Activated naive CD4-positive, alpha-beta T cell treated with anti-CD3 and anti-CD28 coated beads, Interleukin-2, amount 10 ng/mL, durations not matched to agents 5 hours and 36 hours (primary cell): ENCODE measurements around the gene KRTAP4-8. TPM values are rescaled to one million over a fixed set of nuclear protein-coding genes. Genes with fewer than 3 reads are reported as not detected.

ENCODE experiments used
- total RNA-seq, 2 experiments: library from RNA; stranded (reverse); gene quantifications; one replicate each; pipeline ENCODE4 v1.2.3, GENCODE V29; 2021

KRTAP4-8 gene
- not detected for total RNA-seq

DNA sequence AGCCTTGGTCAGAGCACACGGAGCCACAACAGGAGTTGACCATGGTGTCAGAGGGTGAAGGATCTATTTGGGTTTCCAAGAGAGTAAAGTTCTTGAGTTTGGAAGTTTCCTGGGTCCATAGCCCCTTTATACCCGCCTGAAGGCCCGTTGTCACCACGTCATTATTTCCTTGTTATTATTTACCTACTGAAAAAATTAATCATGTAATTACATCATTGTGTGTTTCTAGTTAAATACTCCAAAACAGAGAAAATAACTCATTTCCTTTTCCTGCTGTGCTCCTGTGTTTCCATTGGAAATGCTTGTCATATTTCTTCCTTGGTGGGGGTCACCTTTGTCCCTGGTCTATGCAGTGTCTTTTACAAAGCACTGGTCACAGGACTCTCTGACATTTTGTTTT lies at the start of gene KRTAP4-8:
TSS of gene KRTAP4-8 (minus strand) at position 101 of the 400 bp plus-strand sequence. CDS start at position 43, 58 bp downstream.

DNA sequence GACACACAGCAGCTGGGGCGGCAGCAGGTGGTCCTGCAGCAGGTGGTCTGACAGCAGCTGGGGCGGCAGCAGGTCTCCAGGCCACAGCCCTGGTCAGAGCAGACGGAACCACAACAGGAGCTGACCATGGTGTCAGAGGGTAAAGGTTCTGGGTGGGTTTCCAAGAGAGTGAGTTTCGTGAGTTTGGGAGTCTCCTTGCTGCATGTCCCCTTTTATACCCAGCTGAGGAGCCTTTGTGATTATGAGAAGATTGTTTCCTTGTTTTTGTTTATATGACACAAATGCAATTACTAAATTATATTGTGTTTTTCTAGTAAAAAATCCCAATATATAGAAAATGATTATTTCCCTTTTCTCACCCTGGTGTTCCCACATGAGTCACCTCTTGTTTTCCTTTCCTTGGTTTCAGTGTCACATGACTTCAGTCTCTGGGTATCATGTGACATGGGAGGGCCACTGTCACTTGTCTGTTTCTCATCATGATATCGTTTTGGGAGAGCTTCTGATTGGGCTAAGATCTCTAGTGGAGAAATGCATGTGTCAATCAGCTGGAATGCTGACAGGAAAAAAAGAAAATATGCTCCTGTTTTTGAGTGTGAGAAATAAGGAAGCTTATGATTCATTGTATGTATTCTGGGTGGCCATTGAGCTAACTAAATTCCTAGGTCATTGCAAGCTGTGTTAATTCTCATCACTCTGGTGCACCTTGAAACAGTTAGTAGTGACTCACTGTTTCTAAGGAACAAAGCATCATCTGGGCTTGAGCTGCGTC lies 42.6 kb upstream of the KRTAP4-8 start, which contains the start of gene KRTAP4-6:
TSS of gene KRTAP4-6 (minus strand) at position 185 of the 772 bp plus-strand sequence. CDS start at position 128, 57 bp downstream.

DNA sequence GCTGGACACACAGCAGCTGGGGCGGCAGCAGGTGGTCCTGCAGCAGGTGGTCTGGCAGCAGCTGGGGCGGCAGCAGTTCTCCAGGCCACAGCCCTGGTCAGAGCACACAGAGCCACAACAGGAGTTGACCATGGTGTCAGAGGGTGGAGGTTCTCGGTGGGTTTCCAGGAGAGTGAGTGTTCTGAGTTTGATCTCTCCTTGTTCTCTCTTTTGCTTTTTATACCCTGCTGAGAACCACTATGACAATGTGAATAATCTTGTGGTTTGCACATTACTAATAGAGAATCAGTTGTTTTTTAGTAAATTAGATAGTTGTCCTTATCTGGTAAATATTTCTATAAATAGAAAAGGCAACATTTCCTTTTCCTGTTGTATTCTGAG lies 26.0 kb upstream of the KRTAP4-8 start, which contains the start of gene KRTAP4-12:
TSS of gene KRTAP4-12 (minus strand) at position 192 of the 381 bp plus-strand sequence. CDS start at position 132, 60 bp downstream.

DNA sequence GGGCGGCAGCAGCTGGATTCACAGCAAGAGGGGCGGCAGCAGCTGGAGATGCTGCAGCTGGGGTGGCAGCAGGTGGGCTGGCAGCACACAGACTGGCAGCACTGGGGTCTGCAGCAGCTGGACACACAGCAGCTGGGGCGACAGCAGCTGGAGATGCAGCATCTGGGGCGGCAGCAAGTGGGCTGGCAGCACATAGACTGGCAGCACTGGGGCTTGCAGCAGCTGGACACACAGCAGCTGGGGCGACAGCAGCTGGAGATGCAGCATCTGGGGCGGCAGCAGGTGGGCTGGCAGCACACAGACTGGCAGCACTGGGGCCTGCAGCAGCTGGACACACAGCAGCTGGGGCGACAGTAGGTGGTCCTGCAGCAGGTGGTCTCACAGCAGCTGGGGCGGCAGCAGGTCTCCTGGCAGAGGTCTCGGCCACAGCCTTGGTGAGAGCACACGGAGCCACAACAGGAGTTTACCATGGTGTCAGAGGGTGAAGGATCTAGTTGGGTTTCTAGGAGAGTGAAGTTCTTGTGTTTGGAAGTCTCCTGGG lies 20.0 kb upstream of the KRTAP4-8 start, which contains the start of gene KRTAP4-11:
TSS of gene KRTAP4-11 (minus strand) at position 528 of the 541 bp plus-strand sequence. CDS start at position 470, 58 bp downstream.

DNA sequence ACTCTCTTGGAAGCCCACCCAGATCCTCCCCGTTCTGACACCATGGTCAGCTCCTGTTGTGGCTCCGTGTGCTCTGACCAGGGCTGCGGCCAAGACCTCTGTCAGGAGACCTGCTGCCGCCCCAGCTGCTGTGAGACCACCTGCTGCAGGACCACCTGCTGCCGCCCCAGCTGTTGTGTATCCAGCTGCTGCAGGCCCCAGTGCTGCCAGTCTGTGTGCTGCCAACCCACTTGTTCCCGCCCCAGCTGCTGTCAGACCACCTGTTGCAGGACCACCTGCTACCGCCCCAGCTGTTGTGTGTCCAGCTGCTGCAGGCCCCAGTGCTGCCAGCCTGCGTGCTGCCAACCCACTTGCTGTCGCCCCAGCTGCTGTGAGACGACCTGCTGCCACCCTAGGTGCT lies 7.4 kb upstream of the KRTAP4-8 start, which contains the start of gene KRTAP4-9:
TSS of gene KRTAP4-9 (plus strand) at position 43 of the 400 bp plus-strand sequence. CDS start at position 43, 0 bp downstream.

DNA sequence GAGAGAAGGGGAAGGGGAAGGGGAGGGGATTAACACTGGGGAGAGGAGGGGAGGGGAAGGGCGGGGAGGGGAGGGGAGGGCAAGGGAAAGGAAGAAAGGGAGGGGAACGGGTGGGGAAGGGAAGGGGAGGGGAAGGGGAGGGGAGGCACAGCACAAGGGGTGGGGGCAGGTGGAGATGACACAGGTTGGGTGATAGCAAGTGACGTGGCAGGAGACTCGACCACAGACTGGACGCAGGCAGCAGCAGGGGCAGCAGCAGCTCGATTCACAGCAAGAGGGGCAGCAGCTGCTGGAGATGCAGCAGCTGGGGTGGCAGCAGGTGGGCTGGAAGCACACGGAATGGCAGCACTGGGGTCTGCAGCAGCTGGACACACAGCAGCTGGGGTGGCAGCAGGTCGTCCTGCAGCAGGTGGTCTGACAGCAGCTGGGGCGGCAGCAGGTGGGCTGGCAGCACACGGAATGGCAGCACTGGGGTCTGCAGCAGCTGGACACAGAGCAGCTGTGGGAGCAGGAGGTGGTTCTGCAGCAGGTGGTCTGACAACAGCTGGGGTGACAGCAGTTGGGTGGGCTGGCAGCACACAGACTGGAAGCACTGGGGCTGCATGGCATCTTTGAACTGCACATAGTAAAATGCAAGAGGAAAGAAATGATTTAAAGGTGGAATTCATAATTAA lies 3.8 kb upstream of the KRTAP4-8 start, which contains the start of gene KRTAP4-16:
TSS of gene KRTAP4-16 (minus strand) at position 624 of the 674 bp plus-strand sequence. CDS start at position 624, 0 bp downstream.

DNA sequence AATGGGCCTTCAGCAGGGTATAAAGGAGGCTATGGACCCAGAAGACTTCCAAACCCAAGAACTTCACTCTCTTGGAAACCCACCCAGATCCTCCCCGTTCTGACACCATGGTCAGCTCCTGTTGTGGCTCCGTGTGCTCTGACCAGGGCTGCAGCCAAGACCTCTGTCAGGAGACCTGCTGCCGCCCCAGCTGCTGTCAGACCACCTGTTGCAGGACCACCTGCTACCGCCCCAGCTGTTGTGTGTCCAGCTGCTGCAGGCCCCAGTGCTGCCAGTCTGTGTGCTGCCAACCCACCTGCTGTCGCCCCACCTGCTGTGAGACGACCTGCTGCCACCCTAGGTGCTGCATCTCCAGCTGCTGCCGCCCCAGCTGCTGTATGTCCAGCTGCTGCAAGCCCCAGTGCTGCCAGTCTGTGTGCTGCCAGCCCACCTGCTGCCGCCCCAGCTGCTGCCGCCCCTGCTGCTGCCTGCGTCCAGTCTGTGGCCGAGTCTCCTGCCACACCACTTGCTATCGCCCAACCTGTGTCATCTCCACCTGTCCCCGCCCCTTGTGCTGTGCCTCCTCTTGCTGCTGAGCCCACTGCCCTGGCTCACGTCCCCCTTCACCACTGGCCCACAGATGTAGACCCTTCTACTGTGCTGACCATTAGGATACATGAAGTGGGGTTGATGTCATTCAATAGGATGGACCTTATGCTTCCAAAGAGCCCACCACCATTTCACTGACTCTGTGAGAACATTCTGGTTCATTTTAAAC lies 13.7 kb downstream of the KRTAP4-8 start, which contains the start of gene KRTAP4-7:
TSS of gene KRTAP4-7 (plus strand) at position 51 of the 757 bp plus-strand sequence. CDS start at position 108, 57 bp downstream.

DNA sequence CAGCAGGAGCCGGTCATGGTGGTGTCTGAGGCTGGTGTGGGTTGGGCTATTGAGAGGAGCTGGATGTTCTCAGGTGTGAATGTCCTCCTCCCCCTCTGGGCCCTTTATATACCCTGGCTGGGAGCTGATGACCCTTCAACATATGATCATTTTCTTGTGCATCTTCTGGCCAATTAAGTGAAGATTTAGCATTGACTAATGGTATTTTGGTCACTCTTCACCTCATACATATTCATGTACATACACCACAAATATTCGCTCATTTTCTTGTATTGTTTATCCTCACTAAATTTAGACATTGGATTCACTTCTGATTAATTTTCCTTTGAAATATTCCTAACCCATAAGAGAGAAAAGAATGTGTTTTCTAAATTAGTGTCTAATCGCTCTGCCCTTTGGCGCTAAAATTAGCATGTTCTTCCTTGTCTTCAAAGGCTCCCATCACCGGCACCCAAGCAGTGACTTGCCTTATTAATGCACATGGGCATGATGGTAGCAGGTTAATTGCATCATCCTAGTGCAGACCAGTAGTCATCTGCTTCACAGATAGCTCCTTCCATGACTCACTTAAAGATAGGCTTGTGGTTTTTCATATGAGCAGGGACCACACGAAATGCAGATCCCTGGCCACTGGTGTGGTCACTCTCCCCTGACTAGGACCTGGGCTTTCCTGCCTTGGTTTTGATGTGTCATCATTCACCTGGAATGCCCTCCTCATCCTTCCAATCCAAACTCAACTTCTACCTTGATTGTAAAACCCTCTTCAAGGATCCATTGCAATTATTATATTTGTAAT lies 31.9 kb downstream of the KRTAP4-8 start, which contains the start of gene KRTAP2-4:
TSS of gene KRTAP2-4 (minus strand) at position 51 of the 796 bp plus-strand sequence. CDS start at position 17, 34 bp downstream.

DNA sequence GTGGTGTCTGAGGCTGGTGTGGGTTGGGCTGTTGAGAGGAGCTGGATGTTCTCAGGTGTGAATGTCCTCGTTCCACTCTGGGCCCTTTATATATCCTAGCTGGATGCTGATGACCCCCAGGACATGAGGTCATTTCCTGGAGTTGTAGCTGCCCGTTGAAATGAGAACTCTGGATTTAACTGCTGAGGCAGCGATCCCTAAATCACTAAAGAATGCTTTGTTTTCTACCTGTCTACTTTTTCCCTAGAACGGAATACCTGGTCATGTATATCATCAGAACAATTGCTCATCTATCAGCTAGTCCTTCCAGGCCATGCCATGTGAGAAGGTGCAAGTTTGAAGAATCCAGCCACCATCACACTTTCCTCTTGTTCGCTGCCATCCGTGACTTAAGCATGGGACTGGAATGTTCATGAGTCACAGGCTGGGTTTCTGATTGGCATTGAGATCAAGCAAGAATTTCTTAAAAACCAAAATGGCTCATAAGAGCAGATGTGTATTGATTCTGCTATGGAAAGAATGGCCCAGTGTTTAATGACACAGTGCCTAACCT lies 37.8 kb downstream of the KRTAP4-8 start, which contains the start of gene KRTAP2-3:
TSS of gene KRTAP2-3 (minus strand) at position 63 of the 553 bp plus-strand sequence. CDS start 64 bp downstream, outside the sequence.

DNA sequence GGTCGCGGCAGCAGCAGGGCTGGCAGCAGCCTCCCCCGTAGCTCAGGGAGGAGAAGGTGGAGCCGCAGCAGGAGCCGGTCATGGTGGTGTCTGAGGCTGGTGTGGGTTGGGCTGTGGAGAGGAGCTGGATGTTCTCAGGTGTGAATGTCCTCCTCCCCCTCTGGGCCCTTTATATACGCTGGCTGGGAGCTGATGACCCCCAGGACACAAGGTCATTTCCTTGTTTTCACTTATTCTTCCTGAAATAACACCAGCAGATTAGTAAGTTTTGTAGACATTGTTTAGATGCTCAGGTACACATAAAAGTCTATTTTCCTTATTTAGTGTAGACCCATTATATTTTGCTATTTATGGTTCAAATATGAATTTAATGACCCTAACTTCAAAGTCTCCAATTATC lies 42.8 kb downstream of the KRTAP4-8 start, which contains the start of gene KRTAP2-2:
TSS of gene KRTAP2-2 (minus strand) at position 101 of the 400 bp plus-strand sequence. CDS start at position 82, 19 bp downstream.

Other genes starting within 250 kb of the KRTAP4-8 start
- gene KRT12, start 230.9 kb downstream of the KRTAP4-8 start, total RNA-seq: not detected
- not detected for gene KRT20, start 212.9 kb downstream of the KRTAP4-8 start, total RNA-seq
- gene KRT23, start 160.5 kb downstream of the KRTAP4-8 start, total RNA-seq: not detected
- gene KRT39, start 131.2 kb downstream of the KRTAP4-8 start, total RNA-seq: not detected
- not detected for gene KRT40, start 113.8 kb downstream of the KRTAP4-8 start, total RNA-seq
- gene KRTAP3-3, start 104.0 kb downstream of the KRTAP4-8 start, total RNA-seq: not detected
- gene KRTAP3-2, start 98.2 kb downstream of the KRTAP4-8 start, total RNA-seq: not detected
- gene KRTAP3-1, start 89.0 kb downstream of the KRTAP4-8 start, total RNA-seq: not detected
- not detected for gene KRTAP1-5, start 70.9 kb downstream of the KRTAP4-8 start, total RNA-seq
- not detected for gene KRTAP1-4, start 67.9 kb downstream of the KRTAP4-8 start, total RNA-seq
- gene KRTAP1-3, start 63.3 kb downstream of the KRTAP4-8 start, total RNA-seq: not detected
- not detected for gene KRTAP1-1, start 56.7 kb downstream of the KRTAP4-8 start, total RNA-seq
- gene KRTAP2-1, start 50.8 kb downstream of the KRTAP4-8 start, total RNA-seq: not detected
- not detected for gene KRTAP2-2, start 42.9 kb downstream of the KRTAP4-8 start, total RNA-seq
- gene KRTAP2-3, start 38.0 kb downstream of the KRTAP4-8 start, total RNA-seq: not detected
- not detected for gene KRTAP2-4, start 32.3 kb downstream of the KRTAP4-8 start, total RNA-seq
- gene KRTAP4-7, start 14.0 kb downstream of the KRTAP4-8 start, total RNA-seq: not detected
- gene KRTAP4-16, start 4.1 kb upstream of the KRTAP4-8 start, total RNA-seq: not detected
- not detected for gene KRTAP4-9, start 7.2 kb upstream of the KRTAP4-8 start, total RNA-seq
- gene KRTAP4-11, start 20.2 kb upstream of the KRTAP4-8 start, total RNA-seq: not detected
- gene KRTAP4-12, start 26.0 kb upstream of the KRTAP4-8 start, total RNA-seq: not detected
- not detected for gene KRTAP4-6, start 42.4 kb upstream of the KRTAP4-8 start, total RNA-seq
- not detected for gene KRTAP4-5, start 51.7 kb upstream of the KRTAP4-8 start, total RNA-seq
- not detected for gene KRTAP4-4, start 62.6 kb upstream of the KRTAP4-8 start, total RNA-seq
- gene KRTAP4-3, start 70.1 kb upstream of the KRTAP4-8 start, total RNA-seq: not detected
- gene KRTAP4-2, start 80.1 kb upstream of the KRTAP4-8 start, total RNA-seq: not detected
- not detected for gene KRTAP4-1, start 86.8 kb upstream of the KRTAP4-8 start, total RNA-seq
- not detected for gene KRTAP9-1, start 91.7 kb upstream of the KRTAP4-8 start, total RNA-seq
- not detected for gene KRTAP9-2, start 128.5 kb upstream of the KRTAP4-8 start, total RNA-seq
- not detected for gene KRTAP9-3, start 134.3 kb upstream of the KRTAP4-8 start, total RNA-seq
- gene KRTAP9-8, start 139.9 kb upstream of the KRTAP4-8 start, total RNA-seq: not detected
- gene KRTAP9-4, start 151.5 kb upstream of the KRTAP4-8 start, total RNA-seq: not detected
- not detected for gene KRTAP9-9, start 157.2 kb upstream of the KRTAP4-8 start, total RNA-seq
- not detected for gene KRTAP9-6, start 167.2 kb upstream of the KRTAP4-8 start, total RNA-seq
- not detected for gene KRTAP9-7, start 177.6 kb upstream of the KRTAP4-8 start, total RNA-seq
- under 1 TPM in 1 of 2 experiments, not detected in 1; 0.20 TPM for gene KRTAP29-1, start 204.7 kb upstream of the KRTAP4-8 start, total RNA-seq
- gene KRTAP16-1, start 211.2 kb upstream of the KRTAP4-8 start, total RNA-seq: under 1 TPM in 1 of 2 experiments, not detected in 1; 0.14 TPM
- gene KRTAP17-1, start 217.6 kb upstream of the KRTAP4-8 start, total RNA-seq: not detected